Stimulated activated CD8-positive, alpha-beta memory T cell treated with anti-CD3 and anti-CD28 coated beads, Interleukin-7, amount 100 ng/mL, for 48 hours (primary cell): ENCODE data around the gene ACKR2.

ENCODE experiments used
- DNase-seq, 2 donors: peaks; one replicate each; pipeline ENCODE4 v3.0.0-alpha.2; 2020; ENCODE audit warnings: low read depth in 1 of 2; ENCODE audit errors: extremely low read depth in 1 of 2

Gene ACKR2

GRCh38 chr3:42853739-42854302, 44.6 kb downstream of the ACKR2 start:
- no peak for DNase-seq

- DNase-seq, result no peak
Observed at GRCh38 chr3:42855219-42855546, 45.9 kb downstream of the ACKR2 start.

- no peak for DNase-seq
Observed at GRCh38 chr3:42855547-42856380, 46.5 kb downstream of the ACKR2 start.

DNA sequence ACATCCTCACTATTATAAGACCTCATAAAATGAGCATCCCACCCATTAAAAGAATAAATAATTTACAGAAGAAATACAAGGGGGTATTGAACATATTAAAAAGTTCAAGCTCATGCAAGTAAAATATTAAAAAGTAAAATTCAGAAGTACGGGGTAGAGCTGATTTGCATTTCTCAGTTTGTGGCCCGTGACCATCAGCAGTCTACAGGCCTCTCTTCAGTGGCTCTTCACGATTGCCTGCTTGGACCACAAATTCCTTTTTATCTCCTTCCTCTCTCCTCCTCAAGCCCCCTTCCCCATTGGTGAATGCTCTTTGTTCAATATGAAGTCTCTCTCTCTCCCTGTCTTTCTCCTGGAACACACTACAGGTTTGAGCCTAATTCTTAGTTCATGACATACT, 47.3 kb downstream of the ACKR2 start:
- no peak for DNase-seq

DNA sequence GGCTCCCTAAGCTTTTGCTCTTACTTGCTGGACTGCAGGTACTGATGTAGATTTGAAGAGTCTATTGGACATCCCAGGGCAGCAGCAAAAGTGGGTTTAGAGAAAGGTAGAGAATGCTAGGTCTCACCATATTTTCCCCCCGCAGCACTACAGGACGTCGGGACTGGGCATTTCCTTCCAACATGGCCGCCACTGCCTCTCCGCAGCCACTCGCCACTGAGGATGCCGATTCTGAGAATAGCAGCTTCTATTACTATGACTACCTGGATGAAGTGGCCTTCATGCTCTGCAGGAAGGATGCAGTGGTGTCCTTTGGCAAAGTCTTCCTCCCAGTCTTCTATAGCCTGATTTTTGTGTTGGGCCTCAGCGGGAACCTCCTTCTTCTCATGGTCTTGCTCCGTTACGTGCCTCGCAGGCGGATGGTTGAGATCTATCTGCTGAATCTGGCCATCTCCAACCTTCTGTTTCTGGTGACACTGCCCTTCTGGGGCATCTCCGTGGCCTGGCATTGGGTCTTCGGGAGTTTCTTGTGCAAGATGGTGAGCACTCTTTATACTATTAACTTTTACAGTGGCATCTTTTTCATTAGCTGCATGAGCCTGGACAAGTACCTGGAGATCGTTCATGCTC, 55.2 kb downstream of the ACKR2 start:
- no peak for DNase-seq

GRCh38 chr3:42865256-42865655, 56.0 kb downstream of the ACKR2 start:
- DNase-seq, result no peak

- no peak for DNase-seq
Observed at GRCh38 chr3:42867138-42867537, 57.9 kb downstream of the ACKR2 start.

- no peak for DNase-seq
Observed at GRCh38 chr3:42868841-42869240, 59.6 kb downstream of the ACKR2 start.

- no peak for DNase-seq
Observed at GRCh38 chr3:42871592-42872196, 62.4 kb downstream of the ACKR2 start.

- no peak for DNase-seq
Observed at GRCh38 chr3:42872718-42873117, 63.5 kb downstream of the ACKR2 start.

- DNase-seq, result no peak
Observed at GRCh38 chr3:42873221-42873982, 64.2 kb downstream of the ACKR2 start.

DNA sequence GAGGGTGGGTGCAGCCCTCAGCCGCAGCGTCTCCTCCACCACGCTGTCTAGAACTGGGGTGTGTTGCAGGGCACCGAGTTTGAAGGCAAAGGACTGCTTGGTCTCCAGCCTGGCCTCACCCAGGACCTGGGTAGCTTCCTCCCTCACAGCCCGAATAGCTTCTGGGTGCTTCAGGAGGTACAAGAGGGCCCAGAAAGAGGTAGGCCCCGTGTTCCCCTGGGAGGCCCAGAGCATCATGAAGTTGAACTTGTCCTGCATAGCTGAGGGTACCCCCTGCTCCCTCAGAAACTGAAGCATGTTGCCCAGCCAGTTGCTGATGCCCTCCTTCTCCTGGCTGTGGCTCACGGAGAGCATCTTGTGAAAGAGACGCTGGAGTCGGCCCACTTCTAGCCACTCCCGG, 65.5 kb downstream of the ACKR2 start:
- DNase-seq, result no peak

DNA sequence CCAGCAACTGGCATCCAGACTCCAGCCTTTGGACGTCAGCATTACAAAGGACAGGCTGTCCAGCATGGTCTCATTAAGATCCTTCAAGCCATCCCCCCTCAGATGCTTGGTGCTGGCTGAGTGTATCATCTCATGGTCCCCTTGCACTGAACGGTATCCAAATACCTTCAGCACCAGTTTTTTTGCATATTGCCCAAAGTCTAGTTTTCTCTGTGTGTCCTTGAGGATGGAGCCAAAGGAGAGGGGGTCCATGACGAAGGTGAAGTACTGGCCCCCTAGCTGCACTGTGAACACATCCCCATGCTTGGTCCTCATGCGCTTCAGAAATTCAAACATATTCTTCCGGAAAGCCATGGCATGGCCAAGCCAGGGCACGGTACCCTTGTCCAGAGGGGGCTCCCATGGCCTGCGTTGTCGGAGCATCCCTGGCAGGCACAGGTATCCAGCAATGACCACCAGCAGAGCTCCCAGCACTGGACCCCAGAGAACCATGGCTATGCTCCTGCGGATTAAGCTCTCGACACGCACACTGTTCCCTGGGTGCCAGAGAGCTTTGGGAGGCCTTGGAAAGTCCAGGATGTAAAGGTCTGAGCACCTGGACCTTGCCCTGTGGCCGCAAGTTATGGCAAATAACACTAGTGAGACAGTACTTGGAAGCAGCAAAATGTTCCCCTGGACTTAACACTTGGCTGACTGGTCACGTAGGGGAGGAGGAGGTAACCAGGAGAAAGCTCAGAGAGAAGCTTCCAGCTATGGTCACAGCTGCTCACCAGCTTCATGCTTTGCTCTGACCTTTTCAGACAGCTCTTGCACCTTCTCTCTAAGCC, 66.3 kb downstream of the ACKR2 start, which contains the start of gene CYP8B1:
Gene CYP8B1, minus strand, starts transcription at position 555 of the 827 bp plus-strand sequence. Its CDS starts 63 bp downstream, at position 492.
- DNase-seq, result no peak

GRCh38 chr3:42876401-42876800, 67.2 kb downstream of the ACKR2 start:
- DNase-seq, result no peak

DNA sequence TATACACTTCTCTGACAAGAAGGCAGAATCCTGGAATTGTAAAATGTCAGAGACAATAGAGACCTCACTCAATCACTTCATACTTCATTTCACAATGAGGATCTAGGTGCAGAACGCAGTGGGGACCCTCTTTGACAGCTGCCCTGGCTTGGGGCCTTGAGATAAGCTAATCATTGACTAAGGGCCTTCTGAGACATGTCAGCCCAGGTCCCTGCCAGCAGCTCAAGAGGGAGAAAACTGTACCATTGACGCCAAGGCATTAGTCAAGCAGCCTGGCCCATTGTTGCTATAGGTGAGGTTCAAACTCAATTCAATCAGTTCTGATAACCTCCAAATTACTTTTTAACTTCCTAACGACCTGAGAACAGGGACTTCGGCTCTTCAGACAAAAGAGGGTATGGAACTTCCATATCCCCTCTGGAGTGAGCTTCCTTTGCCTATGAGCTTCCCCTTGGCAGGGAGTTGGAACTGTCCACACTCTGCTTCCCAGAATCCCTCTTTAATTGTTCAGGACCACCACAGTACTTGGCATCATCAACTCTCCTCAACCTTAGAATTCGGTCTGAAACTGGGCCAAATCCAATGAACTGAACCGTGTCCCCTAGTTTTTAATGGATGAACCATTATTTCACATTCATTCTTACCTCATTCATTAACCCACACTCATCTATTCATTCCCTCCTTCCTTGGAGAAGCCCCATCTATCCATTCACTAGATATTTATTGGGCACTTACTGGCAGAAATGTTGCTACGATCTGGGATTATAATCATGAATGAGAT, 67.9 kb downstream of the ACKR2 start:
- no peak for DNase-seq

DNA sequence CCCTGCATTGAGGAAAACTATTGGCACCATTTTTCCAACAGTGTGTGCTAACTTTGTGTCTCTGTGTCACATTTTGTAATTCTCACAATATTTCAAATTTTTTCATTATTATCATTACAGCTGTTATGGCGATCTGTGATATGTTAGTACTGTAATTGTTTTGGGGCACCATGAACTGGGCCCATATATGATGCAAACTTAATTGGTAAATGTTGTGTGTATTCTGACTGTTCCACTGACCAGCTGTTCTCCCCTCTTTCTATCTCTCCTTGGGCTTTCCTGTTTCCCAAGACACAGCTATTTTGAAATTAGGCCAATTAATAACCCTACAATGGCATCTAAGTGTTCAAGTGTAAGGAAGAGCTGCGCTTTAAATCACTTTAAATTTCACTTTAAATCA, 68.6 kb downstream of the ACKR2 start:
- DNase-seq, result no peak

GRCh38 chr3:42880183-42880582, 70.9 kb downstream of the ACKR2 start:
- no peak for DNase-seq

- DNase-seq, result peak; percentile 73 to 83
Observed at GRCh38 chr3:42880601-42881451, 71.6 kb downstream of the ACKR2 start.
